GM13977 (cell line): Measurements from ENCODE around the gene OSBPL2.

Source experiments
- DNase-seq: peaks from one replicate; pipeline ENCODE4 v3.0.0; 2012; ENCODE audit warnings: low spot score
- CTCF ChIP-seq: IDR thresholded peaks from 2 replicates; pipeline ENCODE4 v1.5.1; 2012; ENCODE audit warnings: mild to moderate bottlenecking, control low read depth; ENCODE audit not compliant: insufficient read depth; ENCODE audit errors: extremely low read depth, missing control alignments
- in situ Hi-C: fragments of 300-500 bp; cut with MboI; formaldehyde crosslinking; loops from one replicate; pipeline ENCODE4 v1.12.0; 2022; ENCODE audit warnings: low sequenced_read_pairs, low pct_unique_long_range_greater_than_20kb, mixed read lengths, inconsistent platforms; ENCODE audit not compliant: unreplicated experiment

OSBPL2 gene

GRCh38 chr20:62329389-62330377 lies 91.4 kb downstream of the OSBPL2 start:
- in situ Hi-C loops: no loop called here
- DNase-seq: no peak
- no peak for TF ChIP-seq CTCF

GRCh38 chr20:62330576-62331317 lies 92.4 kb downstream of the OSBPL2 start:
- no peak for TF ChIP-seq CTCF
- in situ Hi-C loops: no loop called here
- no peak for DNase-seq

- TF ChIP-seq CTCF: no peak
- in situ Hi-C loops: no loop called here
- no peak for DNase-seq
Measured at GRCh38 chr20:62331347-62331746, 93.0 kb downstream of the OSBPL2 start.

- TF ChIP-seq CTCF: no peak
Measured at GRCh38 chr20:62332421-62332820, 94.1 kb downstream of the OSBPL2 start.

GRCh38 chr20:62332989-62333819 lies 94.9 kb downstream of the OSBPL2 start:
- no peak for DNase-seq
- in situ Hi-C loops: no loop called here
- TF ChIP-seq CTCF: no peak

More at GRCh38 chr20:62332421-62332820, 94.1 kb downstream of the OSBPL2 start:
- in situ Hi-C loops: no loop called here
- no peak for DNase-seq
